OCI-LY3 (cell line): Measurements from ENCODE around the gene TTC24.

Source experiments
- CTCF ChIP-seq: fragments of 200-600, 300-600 bp; sonication (generic); IDR thresholded peaks from 2 replicates; pipeline ENCODE4 v1.5.1; 2014; ENCODE audit warnings: antibody characterized with exemption, low read length, low read depth
- EZH2phosphoT487 ChIP-seq: fragments of 200-600 bp; shearing (Covaris generic); IDR thresholded peaks from 2 replicates; pipeline ENCODE4 v1.6.1; 2018; ENCODE audit warnings: antibody characterized with exemption, mixed run types, low read depth

GRCh38 chr1:156601122-156601830, 21.8 kb downstream of the TTC24 start, which contains the start of gene GPATCH4:
- TF ChIP-seq CTCF (no peak), EZH2phosphoT487 (no peak)
